ENCODE results near the gene PBX3. TPM values are rescaled to one million over a fixed set of nuclear protein-coding genes. Genes with fewer than 3 reads are reported as not detected.

The PBX3 gene
- polyA plus RNA-seq, 4 donors, result 2.5 to 14.4 (median 6.4) TPM

DNA sequence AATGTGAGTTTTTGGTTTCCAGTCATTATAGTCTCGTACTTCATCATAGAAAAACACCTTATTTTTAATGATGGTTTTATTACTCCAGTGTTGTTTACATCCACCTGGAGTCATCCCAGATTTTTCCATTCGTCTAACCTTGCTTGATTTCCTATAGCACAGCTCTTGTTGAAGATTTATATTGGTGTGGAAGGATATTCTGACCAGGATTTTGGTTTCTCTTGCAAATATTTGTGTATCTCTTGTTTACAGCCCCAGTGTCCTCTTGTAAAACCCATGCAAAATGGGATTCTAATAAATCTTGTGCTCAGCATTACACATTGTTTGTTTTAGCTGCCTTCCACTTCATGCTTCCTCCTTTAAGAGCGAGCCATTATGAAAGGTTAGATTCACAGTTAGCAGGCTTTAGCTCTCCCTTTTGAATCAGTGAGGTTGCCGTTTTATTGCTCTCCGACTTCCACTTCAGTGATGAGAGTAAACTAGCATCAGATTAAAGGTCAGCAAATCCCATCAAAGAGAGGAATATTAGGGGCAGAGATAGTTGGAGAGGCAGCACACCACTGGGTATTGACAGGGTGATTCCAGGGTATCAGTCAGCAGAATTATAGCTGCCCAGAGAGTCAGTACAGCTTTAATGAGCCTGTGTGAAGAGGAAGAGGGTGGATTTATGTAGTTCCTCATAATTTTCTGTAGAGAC lies 157.1 kb downstream of the PBX3 start:
- H3K4me1 ChIP-seq (ENCODE audit: control insufficient read depth in 3 of 3, insufficient read depth in 2 of 3, low read depth in 1 of 3, low read length in 2 of 3), result no peaks in the 10 kb centered on the region
- H3K36me3 ChIP-seq (ENCODE audit: control insufficient read depth in 3 of 3, insufficient read depth in 2 of 3, low read depth in 1 of 3, low read length in 3 of 3), result no peaks in the 10 kb centered on the region
- no peaks in the 10 kb centered on the region for H3K9me3 ChIP-seq (ENCODE audit: control insufficient read depth in 2 of 2, insufficient read depth in 1 of 2, low read depth in 1 of 2, low read length in 1 of 2)
- H3K4me3 ChIP-seq (ENCODE audit: low read depth in 1 of 3, low read length in 3 of 3), result no peak overlapping the region
- FAIRE-seq (no peak), DNase-seq (peak; percentile 18 to 28)
- H3K27ac ChIP-seq (ENCODE audit: low read depth in 1 of 3, low read length in 2 of 3), result peak overlapping the region in 1 of 3 donors; percentile 10
- no peaks in the 10 kb centered on the region for H3K27me3 ChIP-seq (ENCODE audit: control insufficient read depth in 3 of 3, insufficient read depth in 3 of 3, low read length in 3 of 3)
- WGBS, 3 donors, result 23 to 39% (median 37%) methylated on average over 5 of the region's 5 CpGs

DNA sequence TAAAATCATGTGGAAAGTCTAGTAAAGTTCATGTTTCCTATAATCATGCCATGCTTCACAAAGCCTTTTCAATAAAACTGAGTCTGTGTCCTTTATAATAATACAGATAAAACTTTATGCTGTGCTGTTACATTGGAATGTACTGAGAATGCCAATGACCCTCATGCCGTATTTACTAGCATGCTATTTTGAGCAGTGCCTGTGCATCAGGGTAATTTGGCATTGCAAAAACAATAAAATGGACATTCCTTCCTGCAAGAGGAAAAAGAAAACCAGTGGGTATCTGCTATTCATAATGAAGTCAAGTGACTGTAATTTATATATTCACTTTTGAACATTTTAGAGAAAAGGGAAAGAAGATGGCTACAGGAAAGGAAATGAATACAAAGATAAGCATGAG lies 159.0 kb downstream of the PBX3 start:
- FAIRE-seq (no peak), DNase-seq (no peak)
- Histone ChIP-seq H3K27ac (ENCODE audit: low read depth in 1 of 3, low read length in 2 of 3) (no peak overlapping the region), H3K27me3 (ENCODE audit: control insufficient read depth in 3 of 3, insufficient read depth in 3 of 3, low read length in 3 of 3) (no peaks in the 10 kb centered on the region), H3K36me3 (ENCODE audit: control insufficient read depth in 3 of 3, insufficient read depth in 2 of 3, low read depth in 1 of 3, low read length in 3 of 3) (no peaks in the 10 kb centered on the region), H3K9me3 (ENCODE audit: control insufficient read depth in 2 of 2, insufficient read depth in 1 of 2, low read depth in 1 of 2, low read length in 1 of 2) (no peaks in the 10 kb centered on the region), H3K4me1 (ENCODE audit: control insufficient read depth in 3 of 3, insufficient read depth in 2 of 3, low read depth in 1 of 3, low read length in 2 of 3) (no peaks in the 10 kb centered on the region), H3K4me3 (ENCODE audit: low read depth in 1 of 3, low read length in 3 of 3) (no peak overlapping the region)
- 70 to 88% (median 82%) methylated on average over 1 of the region's 1 CpG for WGBS, 3 donors

- H3K27me3 ChIP-seq (ENCODE audit: control insufficient read depth in 3 of 3, insufficient read depth in 3 of 3, low read length in 3 of 3), result no peaks in the 10 kb centered on the region
- H3K9me3 ChIP-seq (ENCODE audit: control insufficient read depth in 2 of 2, insufficient read depth in 1 of 2, low read depth in 1 of 2, low read length in 1 of 2), result no peaks in the 10 kb centered on the region
- no peaks in the 10 kb centered on the region for H3K36me3 ChIP-seq (ENCODE audit: control insufficient read depth in 3 of 3, insufficient read depth in 2 of 3, low read depth in 1 of 3, low read length in 3 of 3)
- H3K4me3 ChIP-seq (ENCODE audit: low read depth in 1 of 3, low read length in 3 of 3), result no peak overlapping the region
- H3K27ac ChIP-seq (ENCODE audit: low read depth in 1 of 3, low read length in 2 of 3), result no peak overlapping the region
- peak; percentile 5 for FAIRE-seq
- no peaks in the 10 kb centered on the region for H3K4me1 ChIP-seq (ENCODE audit: control insufficient read depth in 3 of 3, insufficient read depth in 2 of 3, low read depth in 1 of 3, low read length in 2 of 3)
- 88 to 90% (median 89%) methylated on average over 1 of the region's 1 CpG for WGBS, 3 donors
- DNase-seq, result no peak
Observed at GRCh38 chr9:125906893-125907292, 159.7 kb downstream of the PBX3 start.

GRCh38 chr9:125908136-125908535 lies 161.0 kb downstream of the PBX3 start:
- H3K4me1 ChIP-seq (ENCODE audit: control insufficient read depth in 3 of 3, insufficient read depth in 2 of 3, low read depth in 1 of 3, low read length in 2 of 3), result no peaks in the 10 kb centered on the region
- no peak overlapping the region for H3K27ac ChIP-seq (ENCODE audit: low read depth in 1 of 3, low read length in 2 of 3)
- FAIRE-seq (no peak), DNase-seq (no peak)
- no peaks in the 10 kb centered on the region for H3K27me3 ChIP-seq (ENCODE audit: control insufficient read depth in 3 of 3, insufficient read depth in 3 of 3, low read length in 3 of 3)
- WGBS, 3 donors, result 83 to 96% (median 93%) methylated on average over 4 of the region's 4 CpGs
- H3K36me3 ChIP-seq (ENCODE audit: control insufficient read depth in 3 of 3, insufficient read depth in 2 of 3, low read depth in 1 of 3, low read length in 3 of 3), result no peaks in the 10 kb centered on the region
- no peak overlapping the region for H3K4me3 ChIP-seq (ENCODE audit: low read depth in 1 of 3, low read length in 3 of 3)
- H3K9me3 ChIP-seq (ENCODE audit: control insufficient read depth in 2 of 2, insufficient read depth in 1 of 2, low read depth in 1 of 2, low read length in 1 of 2), result no peaks in the 10 kb centered on the region

- Histone ChIP-seq H3K36me3 (ENCODE audit: control insufficient read depth in 3 of 3, insufficient read depth in 2 of 3, low read depth in 1 of 3, low read length in 3 of 3) (no peaks in the 10 kb centered on the region), H3K9me3 (ENCODE audit: control insufficient read depth in 2 of 2, insufficient read depth in 1 of 2, low read depth in 1 of 2, low read length in 1 of 2) (no peaks in the 10 kb centered on the region), H3K4me1 (ENCODE audit: control insufficient read depth in 3 of 3, insufficient read depth in 2 of 3, low read depth in 1 of 3, low read length in 2 of 3) (no peaks in the 10 kb centered on the region), H3K27me3 (ENCODE audit: control insufficient read depth in 3 of 3, insufficient read depth in 3 of 3, low read length in 3 of 3) (no peaks in the 10 kb centered on the region), H3K4me3 (ENCODE audit: low read depth in 1 of 3, low read length in 3 of 3) (no peak overlapping the region), H3K27ac (ENCODE audit: low read depth in 1 of 3, low read length in 2 of 3) (no peak overlapping the region)
- FAIRE-seq (no peak), DNase-seq (no peak)
- 95 to 100% (median 97%) methylated on average over 2 of the region's 2 CpGs for WGBS, 3 donors
Observed at GRCh38 chr9:125908966-125909365, 161.8 kb downstream of the PBX3 start.

DNA sequence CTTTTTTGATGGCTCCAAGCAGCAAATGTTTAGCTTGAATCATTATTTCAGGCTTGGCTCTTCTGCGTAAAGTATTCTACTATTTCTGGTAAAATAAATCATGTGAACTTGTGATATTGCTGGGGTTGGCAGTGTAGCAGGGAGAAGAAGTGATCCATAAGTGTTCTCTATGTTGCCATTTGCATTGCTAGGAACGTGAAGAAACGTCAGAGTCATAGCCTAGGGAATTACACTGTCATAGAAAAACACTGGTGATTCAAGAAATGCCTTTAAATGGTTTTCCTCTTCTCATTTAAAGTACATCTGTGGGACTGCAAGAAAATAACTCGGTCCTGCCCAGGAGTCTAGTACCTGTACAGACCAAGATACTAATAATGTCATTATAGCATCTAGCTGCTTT lies 162.3 kb downstream of the PBX3 start:
- DNase-seq, result no peak
- Histone ChIP-seq H3K36me3 (ENCODE audit: control insufficient read depth in 3 of 3, insufficient read depth in 2 of 3, low read depth in 1 of 3, low read length in 3 of 3) (no peaks in the 10 kb centered on the region), H3K9me3 (ENCODE audit: control insufficient read depth in 2 of 2, insufficient read depth in 1 of 2, low read depth in 1 of 2, low read length in 1 of 2) (no peaks in the 10 kb centered on the region), H3K27ac (ENCODE audit: low read depth in 1 of 3, low read length in 2 of 3) (no peak overlapping the region), H3K27me3 (ENCODE audit: control insufficient read depth in 3 of 3, insufficient read depth in 3 of 3, low read length in 3 of 3) (no peaks in the 10 kb centered on the region), H3K4me3 (ENCODE audit: low read depth in 1 of 3, low read length in 3 of 3) (no peak overlapping the region), H3K4me1 (ENCODE audit: control insufficient read depth in 3 of 3, insufficient read depth in 2 of 3, low read depth in 1 of 3, low read length in 2 of 3) (no peaks in the 10 kb centered on the region)
- 83 to 92% (median 86%) methylated on average over 4 of the region's 4 CpGs for WGBS, 3 donors
- FAIRE-seq, result no peak

GRCh38 chr9:125910286-125910685 lies 163.1 kb downstream of the PBX3 start:
- Histone ChIP-seq H3K36me3 (ENCODE audit: control insufficient read depth in 3 of 3, insufficient read depth in 2 of 3, low read depth in 1 of 3, low read length in 3 of 3) (no peaks in the 10 kb centered on the region), H3K9me3 (ENCODE audit: control insufficient read depth in 2 of 2, insufficient read depth in 1 of 2, low read depth in 1 of 2, low read length in 1 of 2) (no peaks in the 10 kb centered on the region), H3K27me3 (ENCODE audit: control insufficient read depth in 3 of 3, insufficient read depth in 3 of 3, low read length in 3 of 3) (no peaks in the 10 kb centered on the region), H3K4me1 (ENCODE audit: control insufficient read depth in 3 of 3, insufficient read depth in 2 of 3, low read depth in 1 of 3, low read length in 2 of 3) (no peaks in the 10 kb centered on the region), H3K4me3 (ENCODE audit: low read depth in 1 of 3, low read length in 3 of 3) (no peak overlapping the region), H3K27ac (ENCODE audit: low read depth in 1 of 3, low read length in 2 of 3) (no peak overlapping the region)
- no peak for DNase-seq
- FAIRE-seq, result no peak
- 91 to 94% (median 92%) methylated on average over 7 of the region's 7 CpGs for WGBS, 3 donors

GRCh38 chr9:125911861-125912644 lies 164.9 kb downstream of the PBX3 start:
- H3K36me3 ChIP-seq (ENCODE audit: control insufficient read depth in 3 of 3, insufficient read depth in 2 of 3, low read depth in 1 of 3, low read length in 3 of 3), result no peaks in the 10 kb centered on the region
- 85 to 89% (median 86%) methylated on average over 8 of the region's 8 CpGs for WGBS, 3 donors
- H3K4me3 ChIP-seq (ENCODE audit: low read depth in 1 of 3, low read length in 3 of 3), result no peak overlapping the region
- no peaks in the 10 kb centered on the region for H3K9me3 ChIP-seq (ENCODE audit: control insufficient read depth in 2 of 2, insufficient read depth in 1 of 2, low read depth in 1 of 2, low read length in 1 of 2)
- FAIRE-seq, result no peak
- DNase-seq, result no peak
- no peak overlapping the region for H3K27ac ChIP-seq (ENCODE audit: low read depth in 1 of 3, low read length in 2 of 3)
- no peaks in the 10 kb centered on the region for H3K27me3 ChIP-seq (ENCODE audit: control insufficient read depth in 3 of 3, insufficient read depth in 3 of 3, low read length in 3 of 3)
- no peaks in the 10 kb centered on the region for H3K4me1 ChIP-seq (ENCODE audit: control insufficient read depth in 3 of 3, insufficient read depth in 2 of 3, low read depth in 1 of 3, low read length in 2 of 3)

Data from small intestine (tissue), 7 donors.